Neural progenitor cell (in vitro differentiated cells): ENCODE results near the gene HOXD12. TPM values are rescaled to one million over a fixed set of nuclear protein-coding genes. Genes with fewer than 3 reads are reported as not detected.

ENCODE experiments used
- DNase-seq: peaks from one replicate; pipeline ENCODE4 v3.0.0-alpha.2; 2016; ENCODE audit warnings: low spot score
- H2AFZ ChIP-seq: fragments of 200-600 bp; sonication (generic); replicated peaks from 2 replicates; pipeline ENCODE4 v1.6.1; 2016; ENCODE audit warnings: antibody characterized with exemption
- H3F3A ChIP-seq: fragments of 200-600 bp; sonication (generic); 2 replicates; pipeline ENCODE4 v1.6.1; 2016; ENCODE audit warnings: antibody characterized with exemption, low read depth
- H3K27ac ChIP-seq: fragments of 200-600 bp; sonication (generic); 2 replicates; pipeline ENCODE4 v1.5.1; 2016; ENCODE audit warnings: mild to moderate bottlenecking
- H3K27me3 ChIP-seq: fragments of 200-600 bp; sonication (generic); 2 replicates; pipeline ENCODE4 v1.6.1; 2016; ENCODE audit warnings: mild to moderate bottlenecking, moderate library complexity
- H3K36me3 ChIP-seq: fragments of 200-600 bp; sonication (generic); 2 replicates; pipeline ENCODE4 v1.5.1; 2016
- H3K4me1 ChIP-seq: fragments of 200-600 bp; sonication (generic); 2 replicates; pipeline ENCODE4 v1.6.1; 2016; ENCODE audit warnings: mixed run types
- H3K4me2 ChIP-seq: fragments of 200-600 bp; sonication (generic); 2 replicates; pipeline ENCODE4 v1.6.1; 2016
- H3K4me3 ChIP-seq: fragments of 200-600 bp; sonication (generic); 2 replicates; pipeline ENCODE4 v1.5.1; 2016
- H3K79me2 ChIP-seq: fragments of 200-600 bp; sonication (generic); 2 replicates; pipeline ENCODE4 v1.6.1; 2016; ENCODE audit warnings: low read depth
- H3K9ac ChIP-seq: fragments of 200-600 bp; sonication (generic); 2 replicates; pipeline ENCODE4 v1.6.1; 2016
- H3K9me3 ChIP-seq: fragments of 200-600 bp; sonication (generic); 2 replicates; pipeline ENCODE4 v1.5.1; 2016; ENCODE audit warnings: low read depth
- H4K20me1 ChIP-seq: fragments of 200-600 bp; sonication (generic); 2 replicates; pipeline ENCODE4 v1.6.1; 2016; ENCODE audit warnings: low read depth
- H3K27ac Mint-ChIP-seq: 3 replicates; pipeline ENCODE4 v1.8.0; 2021; ENCODE audit warnings: mixed read lengths
- H3K27me3 Mint-ChIP-seq: 2 replicates; pipeline ENCODE4 v1.8.0; 2022; ENCODE audit warnings: low read depth, mild to moderate bottlenecking, inconsistent platforms, moderate library complexity, mixed read lengths; ENCODE audit not compliant: insufficient read depth
- H3K36me3 Mint-ChIP-seq: 3 replicates; pipeline ENCODE4 v1.8.0; 2021; ENCODE audit warnings: mixed read lengths
- H3K4me1 Mint-ChIP-seq: 3 replicates; pipeline ENCODE4 v1.8.0; 2021; ENCODE audit warnings: mixed read lengths
- H3K4me3 Mint-ChIP-seq: 3 replicates; pipeline ENCODE4 v1.8.0; 2021; ENCODE audit warnings: mild to moderate bottlenecking, moderate library complexity, mixed read lengths
- H3K9me3 Mint-ChIP-seq: 3 replicates; pipeline ENCODE4 v1.8.0; 2020; ENCODE audit warnings: mixed read lengths
- CTCF ChIP-seq: fragments of 200-600 bp; sonication (generic); IDR thresholded peaks from 2 replicates; pipeline ENCODE4 v1.5.1; 2017; ENCODE audit warnings: antibody characterized with exemption, mild to moderate bottlenecking
- EZH2 ChIP-seq: fragments of 200-600 bp; sonication (generic); IDR thresholded peaks from 2 replicates; pipeline ENCODE4 v1.6.1; 2017; ENCODE audit warnings: antibody characterized with exemption, mild to moderate bottlenecking, moderate library complexity
- EZH2phosphoT487 ChIP-seq: fragments of 200-600 bp; sonication (generic); IDR thresholded peaks from 2 replicates; pipeline ENCODE4 v1.6.1; 2017; ENCODE audit warnings: antibody characterized with exemption
- microRNA counts: library from miRNA; unstranded; fragments of <30 nt; microRNA quantifications from one replicate; lab custom pipeline; 2016
- microRNA-seq: library from miRNA; unstranded; fragments of <30 nt; microRNA quantifications from one replicate; pipeline ENCODE4, GENCODE V29; 2016
- small RNA-seq: library from RNA; depleted of rRNA; stranded (forward); fragments of <200 nt; gene quantifications from one replicate; pipeline ENCODE3, GENCODE V24; 2015
- total RNA-seq: library from RNA; depleted of rRNA; stranded (reverse); fragments of >200 nt; gene quantifications from 2 replicates; pipeline ENCODE4 v1.2.3, GENCODE V29; 2015; ENCODE audit warnings: low replicate concordance

The HOXD12 gene
- total RNA-seq, 1 donor from 2014 or later: not detected

- no peaks in the 10 kb centered on the region for H3K4me1 Mint-ChIP-seq
- Histone ChIP-seq H3K9ac (no peak overlapping the region), H3K9me3 (no peaks in the 10 kb centered on the region), H3K4me2 (no peak overlapping the region), H4K20me1 (peaks cover 87% of the 10 kb centered on the region), H3F3A (no peaks in the 10 kb centered on the region), H3K27ac (no peak overlapping the region), H3K79me2 (no peaks in the 10 kb centered on the region), H3K27me3 (peaks cover 100% of the 10 kb centered on the region), H3K4me3 (no peak overlapping the region), H2AFZ (no peak overlapping the region), H3K36me3 (no peaks in the 10 kb centered on the region), H3K4me1 (no peaks in the 10 kb centered on the region)
- H3K36me3 Mint-ChIP-seq: no peaks in the 10 kb centered on the region
- H3K27me3 Mint-ChIP-seq: peaks cover 98% of the 10 kb centered on the region
- H3K4me3 Mint-ChIP-seq: no peak overlapping the region
- DNase-seq: no peak
- H3K27ac Mint-ChIP-seq: no peak overlapping the region
- peaks cover 5% of the 10 kb centered on the region for H3K9me3 Mint-ChIP-seq
- TF ChIP-seq CTCF: no peak
- peak; percentile 97 for TF ChIP-seq EZH2
- TF ChIP-seq EZH2phosphoT487: peak; percentile 95
Measured at GRCh38 chr2:176149939-176150583, 50.5 kb downstream of the HOXD12 start.

DNA sequence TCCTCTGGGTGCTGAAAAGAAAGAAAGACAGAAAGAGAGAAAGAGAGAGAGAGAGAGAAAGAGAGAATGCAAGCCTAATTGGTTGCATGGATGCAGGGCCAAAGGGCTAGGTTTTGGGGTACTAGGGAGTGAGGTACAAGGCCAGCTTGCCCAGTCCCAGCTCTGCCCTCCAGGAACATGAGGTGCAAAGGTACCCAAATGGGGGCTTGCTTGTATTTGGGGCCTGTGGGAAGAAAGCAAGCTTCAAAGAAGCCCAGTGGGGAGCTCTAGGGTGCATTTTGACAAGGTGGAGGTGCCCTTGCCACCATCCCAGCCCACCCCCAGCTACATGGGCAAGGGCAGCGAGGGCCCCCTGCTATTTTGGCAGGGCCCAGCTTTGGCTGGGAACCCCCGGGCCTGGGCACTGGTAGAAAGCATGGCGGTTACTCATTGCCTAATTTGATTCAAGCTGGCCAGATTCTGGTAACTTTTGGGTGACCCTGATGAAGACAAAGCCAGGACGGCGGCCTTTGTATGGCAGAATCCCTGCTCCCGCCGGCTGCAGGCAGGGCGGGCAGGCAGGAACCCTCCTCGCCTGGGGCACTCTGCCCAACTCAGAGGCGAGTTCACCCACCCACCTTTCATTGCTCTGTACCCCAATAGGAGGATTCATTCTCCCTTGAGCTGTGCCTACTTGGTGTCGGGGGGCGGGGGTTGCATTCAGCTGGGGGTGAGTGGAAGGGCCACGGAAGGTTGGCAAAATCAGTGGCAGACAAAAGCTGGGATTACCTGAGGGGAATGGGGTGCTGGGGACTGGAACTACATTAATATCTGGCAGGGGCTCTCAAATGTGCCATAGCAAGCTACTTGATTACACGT is 51.2 kb downstream of the HOXD12 start:
- Mint-ChIP-seq H3K4me3 (no peak overlapping the region), H3K36me3 (no peaks in the 10 kb centered on the region), H3K27ac (no peak overlapping the region), H3K9me3 (peaks cover 5% of the 10 kb centered on the region), H3K27me3 (peaks cover 98% of the 10 kb centered on the region), H3K4me1 (no peaks in the 10 kb centered on the region)
- Histone ChIP-seq H3K36me3 (no peaks in the 10 kb centered on the region), H3K4me1 (no peaks in the 10 kb centered on the region), H2AFZ (no peak overlapping the region), H3K4me3 (no peak overlapping the region), H3K4me2 (no peak overlapping the region), H3K79me2 (no peaks in the 10 kb centered on the region), H4K20me1 (peaks cover 93% of the 10 kb centered on the region), H3F3A (no peaks in the 10 kb centered on the region), H3K9ac (no peak overlapping the region), H3K9me3 (no peaks in the 10 kb centered on the region), H3K27me3 (peaks cover 100% of the 10 kb centered on the region), H3K27ac (no peak overlapping the region)
- DNase-seq: no peak
- TF ChIP-seq EZH2phosphoT487 (no peak), EZH2 (no peak), CTCF (no peak)

- Mint-ChIP-seq H3K27me3 (peaks cover 98% of the 10 kb centered on the region), H3K9me3 (peaks cover 6% of the 10 kb centered on the region), H3K4me3 (no peak within 1 kb of the TSS), H3K27ac (no peak within 1 kb of the TSS), H3K36me3 (no peaks in the 10 kb centered on the region), H3K4me1 (no peaks in the 10 kb centered on the region)
- H4K20me1 ChIP-seq: peaks cover 96% of the 10 kb centered on the region
- peak; percentile 27 for DNase-seq
- no peaks in the 10 kb centered on the region for H3F3A ChIP-seq
- TF ChIP-seq EZH2phosphoT487: peak; percentile 93
- TF ChIP-seq CTCF: no peak
- peak; percentile 99 for TF ChIP-seq EZH2
- H3K27ac ChIP-seq: no peak within 1 kb of the TSS
- H3K79me2 ChIP-seq: no peaks in the 10 kb centered on the region
- H2AFZ ChIP-seq: no peak within 1 kb of the TSS
- H3K9me3 ChIP-seq: no peaks in the 10 kb centered on the region
- H3K36me3 ChIP-seq: no peaks in the 10 kb centered on the region
- no peak within 1 kb of the TSS for H3K9ac ChIP-seq
- no peak within 1 kb of the TSS for H3K4me3 ChIP-seq
- peak within 1 kb of the TSS; percentile 11 for H3K4me2 ChIP-seq
- no peaks in the 10 kb centered on the region for H3K4me1 ChIP-seq
- H3K27me3 ChIP-seq: peaks cover 100% of the 10 kb centered on the region
Measured at GRCh38 chr2:176151442-176152287, 52.1 kb downstream of the HOXD12 start, which contains the start of gene HOXD4. TSS of gene HOXD4 (plus strand) at chr2:176151550. CDS start at chr2:176151634, 84 bp downstream.

MicroRNAs encoded within 50 kb of the gene (microRNA counts, 767-probe panel; counts per million panel counts)
- microRNA hsa-miR-10b-5p (lab: Ali Mortazavi, UCI): 460 counts per million, percentile 90 among the panel's probes with 10 or more counts

Small RNAs within 50 kb of the gene (microRNA-seq; reads per million reads assigned to microRNA genes)
- 1.8 reads per million, percentile 4 among the genes with 10 or more reads in this experiment for gene MIR10B

Small RNAs within 50 kb of the gene (small RNA-seq; reads per million reads assigned to genes)
- gene MIR10B: 1.00 reads per million, percentile 78 among the genes with 10 or more reads in this experiment

Other genes starting within 250 kb of the HOXD12 start
- gene LNPK, start 97.5 kb upstream of the HOXD12 start, total RNA-seq: 24.4 and 36.1 TPM in 2 replicates
- gene EVX2, start 15.8 kb upstream of the HOXD12 start, total RNA-seq: not detected in 2 replicates
- not detected in 2 replicates for gene HOXD13, start 7.1 kb upstream of the HOXD12 start, total RNA-seq
- gene HOXD11, start 7.5 kb downstream of the HOXD12 start, total RNA-seq: not detected in 2 replicates
- not detected in 2 replicates for gene HOXD10, start 17.0 kb downstream of the HOXD12 start, total RNA-seq
- not detected in 2 replicates for gene HOXD9, start 22.9 kb downstream of the HOXD12 start, total RNA-seq
- not detected in 2 replicates for gene HOXD8, start 29.9 kb downstream of the HOXD12 start, total RNA-seq
- gene HOXD4, start 51.8 kb downstream of the HOXD12 start, total RNA-seq: not detected in 2 replicates
- gene HOXD3, start 57.5 kb downstream of the HOXD12 start, total RNA-seq: not detected in 2 replicates
- not detected in 2 replicates for gene HOXD1, start 88.9 kb downstream of the HOXD12 start, total RNA-seq
- gene MTX2, start 169.6 kb downstream of the HOXD12 start, total RNA-seq: 33.1 and 39.2 TPM in 2 replicates